Measurements from ENCODE around the gene PCNX2.

Gene PCNX2

DNA sequence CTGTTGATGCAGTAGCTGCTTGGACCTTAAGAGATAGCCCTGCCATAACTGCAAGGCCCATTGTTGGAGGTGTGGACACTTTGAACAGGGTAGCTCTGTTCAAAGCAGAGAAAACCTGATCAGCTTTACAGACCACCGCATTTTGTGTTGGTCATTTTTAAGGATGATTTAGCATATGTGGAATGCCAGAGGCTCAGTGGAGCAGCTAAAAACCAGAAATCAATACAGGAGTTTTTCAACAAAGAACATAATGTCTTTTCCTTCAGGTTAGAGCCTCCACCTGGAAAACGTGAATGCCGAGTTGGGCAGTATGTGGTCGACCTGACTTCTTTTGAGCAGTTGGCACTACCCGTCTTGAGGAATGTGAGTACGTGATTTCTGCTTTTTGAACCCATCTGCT, 339.4 kb downstream of the PCNX2 start:
- no peaks in the 10 kb centered on the region for H3K9me2 ChIP-seq (replicated peaks; ENCODE audit: low read depth, low read length)
- H3K79me2 ChIP-seq (ENCODE audit: insufficient read depth, low read length), result peaks cover 43% of the 10 kb centered on the region
- peaks cover 22% of the 10 kb centered on the region for H3K36me3 ChIP-seq (ENCODE audit: insufficient read depth, low read length)
- H3K4me3 ChIP-seq (ENCODE audit: low read length, poor library complexity, severe bottlenecking), result no peak overlapping the region
- no peak overlapping the region for H2AFZ ChIP-seq (ENCODE audit: low read length)
- peaks cover 3% of the 10 kb centered on the region for H4K20me1 ChIP-seq (ENCODE audit: insufficient read depth, low read length, poor library complexity, severe bottlenecking)
- H3K9ac ChIP-seq (ENCODE audit: low read depth, low read length, poor library complexity, severe bottlenecking), result no peak overlapping the region
- H3F3A ChIP-seq (ENCODE audit: low read depth), result no peaks in the 10 kb centered on the region
- H3K27me3 ChIP-seq (ENCODE audit: insufficient read depth, low read length, poor library complexity, severe bottlenecking), result no peaks in the 10 kb centered on the region
- TF ChIP-seq EZH2phosphoT487 (IDR thresholded peaks at IDR 0.05; ENCODE audit: borderline replicate concordance), result no peak
- TF ChIP-seq CTCF (conservative IDR thresholded peaks at IDR 0.05; ENCODE audit: low read length), result no peak
- H3K4me1 ChIP-seq (ENCODE audit: insufficient read depth, low read length, poor library complexity, severe bottlenecking), result peaks cover 37% of the 10 kb centered on the region
- peaks cover 10% of the 10 kb centered on the region for H3K9me3 ChIP-seq (ENCODE audit: insufficient read depth, low read depth, low read length)
- peak overlapping the region; percentile 11 for H3K4me2 ChIP-seq (ENCODE audit: low read depth, low read length, poor library complexity, severe bottlenecking)

GRCh38 chr1:232954594-232955365, 340.7 kb downstream of the PCNX2 start:
- Histone ChIP-seq H4K20me1 (ENCODE audit: insufficient read depth, low read length, poor library complexity, severe bottlenecking) (peaks cover 3% of the 10 kb centered on the region), H3K4me3 (ENCODE audit: low read length, poor library complexity, severe bottlenecking) (no peak overlapping the region), H3K36me3 (ENCODE audit: insufficient read depth, low read length) (peaks cover 22% of the 10 kb centered on the region), H3K9me2 (replicated peaks; ENCODE audit: low read depth, low read length) (no peaks in the 10 kb centered on the region), H3K4me2 (ENCODE audit: low read depth, low read length, poor library complexity, severe bottlenecking) (peak overlapping the region; percentile 93), H3K9me3 (ENCODE audit: insufficient read depth, low read depth, low read length) (peaks cover 10% of the 10 kb centered on the region), H3K9ac (ENCODE audit: low read depth, low read length, poor library complexity, severe bottlenecking) (no peak overlapping the region), H3K4me1 (ENCODE audit: insufficient read depth, low read length, poor library complexity, severe bottlenecking) (peaks cover 41% of the 10 kb centered on the region), H3F3A (ENCODE audit: low read depth) (no peaks in the 10 kb centered on the region), H3K27me3 (ENCODE audit: insufficient read depth, low read length, poor library complexity, severe bottlenecking) (no peaks in the 10 kb centered on the region), H3K79me2 (ENCODE audit: insufficient read depth, low read length) (peaks cover 46% of the 10 kb centered on the region), H2AFZ (ENCODE audit: low read length) (no peak overlapping the region)
- TF ChIP-seq EZH2phosphoT487 (IDR thresholded peaks at IDR 0.05; ENCODE audit: borderline replicate concordance), result no peak
- TF ChIP-seq CTCF (conservative IDR thresholded peaks at IDR 0.05; ENCODE audit: low read length), result no peak

DNA sequence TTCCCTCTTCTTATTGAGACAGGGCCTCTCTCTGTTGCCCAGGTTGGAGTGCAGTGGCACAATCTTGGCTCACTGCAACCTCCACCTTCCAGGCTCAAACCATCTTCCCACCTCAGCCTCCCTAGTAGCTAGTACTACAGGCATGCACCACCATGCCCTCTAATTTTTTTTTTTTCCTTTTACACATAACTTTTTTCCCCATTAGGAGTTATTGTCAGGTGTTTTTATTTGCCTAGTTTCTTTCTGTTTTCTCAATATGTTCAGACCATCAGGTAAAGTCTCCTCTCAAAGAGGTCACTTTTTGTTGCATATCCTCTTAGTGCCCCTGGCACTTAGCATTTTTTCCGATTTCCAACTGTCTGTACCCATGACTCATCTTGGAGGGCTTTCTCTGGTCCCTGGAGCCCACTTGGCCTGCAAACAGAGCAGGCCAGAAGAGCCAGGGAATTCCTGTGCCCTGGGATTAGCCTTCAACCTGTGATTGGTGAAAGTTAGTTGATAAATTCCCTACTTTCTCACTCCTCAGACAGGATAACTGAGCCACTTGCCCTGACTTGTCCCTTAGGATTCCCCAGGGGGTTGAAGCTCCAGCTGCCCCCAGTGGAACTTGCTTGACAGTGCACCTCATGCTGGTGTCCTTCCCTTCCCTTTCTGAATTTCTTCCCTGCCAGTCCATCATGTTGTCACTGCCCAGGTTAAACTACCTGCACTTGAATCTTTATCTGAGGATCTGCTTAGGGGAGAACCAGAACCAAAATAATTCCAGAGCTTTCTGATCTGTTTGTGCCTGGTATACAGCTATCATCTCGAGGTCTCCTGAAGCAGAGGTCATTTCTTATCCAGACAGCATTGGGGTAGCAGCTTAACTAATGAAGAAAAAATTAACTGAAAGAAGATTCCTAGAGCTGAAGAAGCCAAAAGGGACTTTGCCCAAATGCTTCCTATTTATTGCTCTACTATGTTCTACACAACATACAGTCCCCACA, 342.7 kb downstream of the PCNX2 start:
- H3F3A ChIP-seq (ENCODE audit: low read depth), result no peaks in the 10 kb centered on the region
- H3K4me3 ChIP-seq (ENCODE audit: low read length, poor library complexity, severe bottlenecking), result peak overlapping the region; percentile 78
- H3K36me3 ChIP-seq (ENCODE audit: insufficient read depth, low read length), result peaks cover 7% of the 10 kb centered on the region
- H3K9me2 ChIP-seq (replicated peaks; ENCODE audit: low read depth, low read length), result no peaks in the 10 kb centered on the region
- peak overlapping the region; percentile 93 for H3K4me2 ChIP-seq (ENCODE audit: low read depth, low read length, poor library complexity, severe bottlenecking)
- H4K20me1 ChIP-seq (ENCODE audit: insufficient read depth, low read length, poor library complexity, severe bottlenecking), result peaks cover 3% of the 10 kb centered on the region
- peak overlapping the region; percentile 90 for H3K9ac ChIP-seq (ENCODE audit: low read depth, low read length, poor library complexity, severe bottlenecking)
- H3K9me3 ChIP-seq (ENCODE audit: insufficient read depth, low read depth, low read length), result peaks cover under 1% of the 10 kb centered on the region
- H2AFZ ChIP-seq (ENCODE audit: low read length), result no peak overlapping the region
- TF ChIP-seq CTCF (conservative IDR thresholded peaks at IDR 0.05; ENCODE audit: low read length), result peak; percentile 86
- no peak for TF ChIP-seq EZH2phosphoT487 (IDR thresholded peaks at IDR 0.05; ENCODE audit: borderline replicate concordance)
- H3K27me3 ChIP-seq (ENCODE audit: insufficient read depth, low read length, poor library complexity, severe bottlenecking), result no peaks in the 10 kb centered on the region
- H3K4me1 ChIP-seq (ENCODE audit: insufficient read depth, low read length, poor library complexity, severe bottlenecking), result peaks cover 51% of the 10 kb centered on the region
- H3K79me2 ChIP-seq (ENCODE audit: insufficient read depth, low read length), result peaks cover 51% of the 10 kb centered on the region

Measured in Loucy (cell line).